Brain microvascular endothelial cell (primary cell): ENCODE results near the gene FNDC3A.

ENCODE experiments used
- DNase-seq: peaks from one replicate; pipeline ENCODE4 v3.0.0-alpha.2; 2020
- H3K27ac ChIP-seq: fragments of 250-450 bp; sonication (Bioruptor Pico); 2 replicates; pipeline ENCODE4 v1.5.1; 2020; ENCODE audit warnings: mild to moderate bottlenecking, moderate library complexity
- H3K27me3 ChIP-seq: fragments of 250-450 bp; sonication (Bioruptor Pico); replicated peaks from 2 replicates; pipeline ENCODE4 v1.5.1; 2020; ENCODE audit warnings: mild to moderate bottlenecking
- H3K36me3 ChIP-seq: fragments of 250-450 bp; sonication (Bioruptor Pico); replicated peaks from 2 replicates; pipeline ENCODE4 v1.5.1; 2020; ENCODE audit warnings: mild to moderate bottlenecking
- H3K4me3 ChIP-seq: 2 replicates; pipeline ENCODE4 v1.5.1; 2011; ENCODE audit warnings: low read depth, mild to moderate bottlenecking, control low read depth, low read length, moderate library complexity
- CTCF ChIP-seq: IDR thresholded peaks from 2 replicates; pipeline ENCODE4 v1.5.1; 2011; ENCODE audit warnings: low read depth, mild to moderate bottlenecking, moderate library complexity, low read length, control low read depth, inconsistent platforms; ENCODE audit errors: missing control alignments
- in situ Hi-C: cut with HindIII; loops from 2 replicates; pipeline ENCODE4 v1.10.0; 2017; ENCODE audit warnings: low sequenced_read_pairs, low pct_ligation_motif_present

The FNDC3A gene

DNA sequence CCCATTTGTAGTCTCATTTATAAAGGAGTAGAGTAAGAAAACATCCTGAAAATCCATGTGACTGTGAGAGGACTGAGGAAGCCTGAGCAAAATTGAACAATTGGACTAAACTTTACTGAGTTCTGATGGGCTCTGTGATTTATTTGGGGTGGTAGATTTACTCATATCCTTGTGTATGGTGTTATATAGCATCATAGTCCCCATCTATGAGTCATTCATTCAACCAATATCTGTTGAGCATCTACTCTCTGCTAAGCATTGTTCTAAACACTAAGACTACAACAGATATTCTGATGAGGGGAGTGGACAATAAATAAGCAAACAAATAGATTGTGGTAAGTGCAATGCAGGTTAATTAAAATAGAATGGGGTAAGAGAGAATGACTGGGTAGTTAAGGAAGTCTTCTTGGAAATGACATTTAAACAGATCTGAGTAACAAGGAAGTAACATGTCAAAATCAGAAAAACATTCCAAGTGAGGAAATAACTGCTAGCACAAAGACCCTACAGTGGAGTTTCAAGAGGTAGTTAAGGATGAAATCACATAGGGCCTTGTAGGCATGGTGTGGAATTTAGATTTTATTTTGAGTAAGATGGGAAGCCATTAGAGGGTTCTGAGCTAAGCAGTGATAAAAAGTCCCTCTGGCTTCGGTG is 208.1 kb downstream of the FNDC3A start:
- Histone ChIP-seq H3K27ac (no peak overlapping the region), H3K4me3 (no peak overlapping the region), H3K36me3 (peaks cover 33% of the 10 kb centered on the region), H3K27me3 (no peaks in the 10 kb centered on the region)
- no peak for TF ChIP-seq CTCF
- in situ Hi-C loops = no loop called here
- no peak for DNase-seq

DNA sequence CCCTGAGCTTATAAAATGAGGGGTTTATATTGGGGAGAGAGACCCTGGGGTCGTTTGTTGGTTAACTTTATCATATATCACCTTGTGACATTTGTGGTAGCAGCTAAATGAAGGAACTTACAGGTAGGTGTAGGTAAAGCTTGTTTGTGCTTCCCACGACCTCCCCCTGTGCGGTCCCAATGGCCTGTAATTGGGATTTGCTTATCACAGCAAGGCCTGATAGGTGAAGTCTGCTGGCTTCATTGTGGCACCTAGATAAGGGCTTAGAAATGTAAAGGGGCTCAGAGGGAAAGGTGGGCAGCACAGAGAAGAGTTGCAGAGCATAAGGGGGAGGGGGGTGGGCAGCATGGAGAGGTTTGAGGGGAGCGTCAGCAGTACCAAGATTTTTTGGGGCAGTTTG is 208.9 kb downstream of the FNDC3A start:
- H3K36me3 ChIP-seq = peaks cover 34% of the 10 kb centered on the region

DNA sequence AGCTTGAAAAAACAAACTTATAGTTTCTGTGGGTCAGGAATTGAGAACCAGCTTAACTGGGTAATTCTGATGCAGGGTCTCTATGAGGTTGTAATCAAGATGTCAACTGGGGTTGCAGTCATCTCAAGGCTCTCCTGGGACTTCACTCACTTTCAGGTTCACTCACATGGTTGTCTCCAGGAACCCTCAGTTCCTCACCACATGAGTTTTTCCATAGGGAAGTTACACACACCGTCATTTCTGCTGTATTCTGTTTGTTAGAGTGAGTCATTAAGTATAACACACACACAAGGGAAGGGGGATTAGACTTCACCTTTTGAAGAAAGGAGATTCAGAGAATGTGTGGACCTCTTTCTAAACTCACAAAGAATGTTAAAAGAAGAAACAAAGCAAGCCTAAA is 209.6 kb downstream of the FNDC3A start:
- Histone ChIP-seq H3K4me3 (no peak overlapping the region), H3K36me3 (peaks cover 38% of the 10 kb centered on the region), H3K27ac (no peak overlapping the region), H3K27me3 (no peaks in the 10 kb centered on the region)
- in situ Hi-C loops = no loop called here
- TF ChIP-seq CTCF = no peak
- DNase-seq = no peak

More for the DNA sequence above, 208.9 kb downstream of the FNDC3A start:
- no peak overlapping the region for H3K4me3 ChIP-seq
- no peaks in the 10 kb centered on the region for H3K27me3 ChIP-seq
- no peak overlapping the region for H3K27ac ChIP-seq
- in situ Hi-C loops = no loop called here
- DNase-seq = no peak
- no peak for TF ChIP-seq CTCF

DNA sequence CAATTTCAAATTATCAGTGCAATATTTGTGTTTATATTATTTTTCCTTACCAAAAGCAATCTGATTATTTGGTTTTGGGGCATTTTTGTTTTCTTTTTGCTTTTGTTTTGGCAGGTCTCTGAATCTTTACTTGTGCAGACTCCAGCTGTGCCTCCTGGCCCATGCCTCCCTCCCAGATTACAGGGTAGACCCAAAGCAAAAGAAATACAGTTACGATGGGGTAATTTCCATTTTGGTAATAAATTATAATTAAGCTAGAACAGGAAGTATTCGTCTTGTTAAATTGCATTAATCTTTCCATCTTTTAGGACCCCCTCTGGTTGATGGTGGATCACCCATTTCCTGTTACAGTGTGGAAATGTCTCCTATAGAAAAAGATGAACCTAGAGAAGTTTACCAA is 215.2 kb downstream of the FNDC3A start:
- H3K36me3 ChIP-seq = peaks cover 48% of the 10 kb centered on the region
- no peak for DNase-seq
- no peak overlapping the region for H3K4me3 ChIP-seq
- no peaks in the 10 kb centered on the region for H3K27me3 ChIP-seq
- H3K27ac ChIP-seq = no peak overlapping the region
- in situ Hi-C loops = no loop called here
- no peak for TF ChIP-seq CTCF

- TF ChIP-seq CTCF = no peak
- in situ Hi-C loops = no loop called here
- Histone ChIP-seq H3K4me3 (no peak overlapping the region), H3K36me3 (peaks cover 19% of the 10 kb centered on the region), H3K27me3 (no peaks in the 10 kb centered on the region), H3K27ac (no peak overlapping the region)
- DNase-seq = no peak
Measured at GRCh38 chr13:49206641-49207040, 230.9 kb downstream of the FNDC3A start.

DNA sequence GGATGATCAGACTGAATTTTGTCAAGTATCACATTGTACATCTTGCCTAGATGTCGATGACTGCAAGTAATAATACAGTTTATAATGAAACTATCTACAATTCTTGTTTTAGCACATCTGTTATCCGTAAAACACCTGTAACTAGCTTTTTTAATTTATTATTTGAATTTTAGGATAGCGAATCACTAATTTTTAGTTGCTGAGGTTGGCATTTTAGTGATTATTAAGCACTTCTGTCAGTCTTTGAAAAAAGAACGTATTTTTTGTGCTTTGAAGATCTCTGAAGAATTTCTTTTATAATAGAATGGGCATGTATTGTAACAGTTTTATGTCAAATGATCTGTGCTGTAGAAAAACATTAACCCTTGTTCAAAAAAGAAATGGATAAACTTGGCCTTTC is 232.9 kb downstream of the FNDC3A start:
- no peak for TF ChIP-seq CTCF
- no peaks in the 10 kb centered on the region for H3K27me3 ChIP-seq
- no peak overlapping the region for H3K27ac ChIP-seq
- peaks cover 15% of the 10 kb centered on the region for H3K36me3 ChIP-seq
- no peak overlapping the region for H3K4me3 ChIP-seq
- in situ Hi-C loops = no loop called here
- no peak for DNase-seq
